Natural killer cell (primary cell): ENCODE measurements around the gene TAF4. TPM values are rescaled to one million over a fixed set of nuclear protein-coding genes. Genes with fewer than 3 reads are reported as not detected.
A peak's percentile ranks its signal among the peaks of the same experiment; 100 is the strongest.

Source experiments
- ATAC-seq, 3 donors: fragments of 150-1000 bp in 2 of 3; fragments of 200-7000 bp in 1 of 3; cut with Tn5 transposase; 1 replicate in 1 of 3; 2 replicates in 2 of 3; pipeline ENCODE4 v1.10.0; 2021; ENCODE audit warnings: mild to moderate bottlenecking in 2 of 3, moderate library complexity in 2 of 3
- DNase-seq, 2 donors: peaks; one replicate each; pipeline versions ENCODE4 v3.0.0 to v3.0.0-alpha.2; 2013 to 2021; ENCODE audit warnings: mixed read lengths in 1 of 2
- H3K27ac ChIP-seq: one replicate; pipeline ENCODE4 v1.5.1; 2013; ENCODE audit warnings: mild to moderate bottlenecking, low read length
- H3K27me3 ChIP-seq: one replicate; pipeline ENCODE4 v1.6.1; 2013; ENCODE audit warnings: low read length; ENCODE audit not compliant: control insufficient read depth, insufficient read depth
- H3K36me3 ChIP-seq: one replicate; pipeline ENCODE4 v1.6.1; 2013; ENCODE audit warnings: low read length; ENCODE audit not compliant: control insufficient read depth, insufficient read depth
- H3K4me1 ChIP-seq: one replicate; pipeline ENCODE4 v1.6.1; 2013; ENCODE audit warnings: low read length; ENCODE audit not compliant: control insufficient read depth, insufficient read depth
- H3K4me3 ChIP-seq: one replicate; pipeline ENCODE4 v1.5.1; 2013; ENCODE audit warnings: low read length
- H3K9me3 ChIP-seq: one replicate; pipeline ENCODE4 v1.6.1; 2013; ENCODE audit warnings: low read length; ENCODE audit not compliant: control insufficient read depth, insufficient read depth
- H3K27ac Mint-ChIP-seq, 2 donors: one replicate each; pipeline ENCODE4 v1.8.0; 2022; ENCODE audit warnings: mild to moderate bottlenecking in 2 of 2, mixed read lengths in 2 of 2, moderate library complexity in 1 of 2
- H3K27me3 Mint-ChIP-seq, 2 donors: one replicate each; pipeline ENCODE4 v1.8.0; 2022; ENCODE audit warnings: low read depth in 2 of 2, mixed read lengths in 2 of 2
- H3K36me3 Mint-ChIP-seq: one replicate; pipeline ENCODE4 v1.8.0; 2022; ENCODE audit warnings: mixed read lengths
- H3K4me1 Mint-ChIP-seq, 2 donors: one replicate each; pipeline ENCODE4 v1.8.0; 2022; ENCODE audit warnings: mixed read lengths in 2 of 2
- H3K4me3 Mint-ChIP-seq: one replicate; pipeline ENCODE4 v1.8.0; 2022; ENCODE audit warnings: mild to moderate bottlenecking, moderate library complexity, mixed read lengths
- H3K9me3 Mint-ChIP-seq, 2 donors: one replicate each; pipeline ENCODE4 v1.8.0; 2022; ENCODE audit warnings: mixed read lengths in 2 of 2
- WGBS: methylation state at CpG from one replicate; pipeline ENCODE4 v1.1.7; 2013; ENCODE audit warnings: missing lambda C conversion rate; ENCODE audit not compliant: insufficient coverage; 5-methylcytosine and 5-hydroxymethylcytosine counted together
- intact Hi-C: fragments of 100-400 bp; cut with micrococcal nuclease; formaldehyde crosslinking; loops from one replicate; pipeline ENCODE4 v1.14.2; 2022
- total RNA-seq, 4 donors: library from RNA; stranded (reverse); fragments of 120-200 nt in 1 of 4; gene quantifications; one replicate each; pipeline versions ENCODE4 v1.2.3 to v1.2.4, GENCODE V29; 2013 to 2022
- TF ChIP-seq, protein P1 (sequence below): fragments of 200-600 bp; IDR thresholded peaks from one replicate; pipeline ENCODE4 v1.8.0; 2022; ENCODE audit warnings: antibody characterized with exemption

TAF4 gene
- total RNA-seq, 3 donors from 2014 or later (not counting 1 experiment from before 2014, with no cell fraction given) = 30.0 to 35.1 (median 30.3) TPM

DNA sequence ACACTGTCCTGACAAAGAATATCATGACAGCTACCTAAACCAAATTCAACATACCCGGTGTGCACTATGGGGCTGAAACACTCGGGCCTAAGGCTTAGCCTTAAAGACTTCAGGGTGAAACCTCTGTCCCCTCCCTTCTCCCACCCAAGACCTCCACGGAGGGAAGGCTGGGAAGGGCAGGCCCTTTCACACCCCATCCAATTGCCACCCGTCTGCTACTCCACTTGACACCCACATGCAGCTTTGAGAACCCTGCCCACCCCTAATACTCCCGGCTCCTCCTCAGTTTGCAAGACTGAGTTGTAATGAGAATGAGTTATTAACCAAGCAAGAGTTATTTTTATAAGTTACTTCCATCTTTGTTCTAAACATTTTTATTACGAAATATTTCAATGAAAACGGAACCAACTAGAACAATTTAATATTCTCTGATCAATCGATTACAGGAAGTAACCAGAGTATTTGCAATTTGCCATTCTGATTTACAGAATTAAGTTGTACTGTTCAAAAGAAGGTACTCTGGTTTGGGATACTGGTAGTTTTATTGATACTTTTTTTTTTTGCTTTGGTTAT is 3.7 kb downstream of the TAF4 start:
- no peaks in the 10 kb centered on the region for H3K27me3 ChIP-seq
- no peak for DNase-seq
- no peak overlapping the region for H3K27ac ChIP-seq
- Mint-ChIP-seq H3K9me3 (no peaks in the 10 kb centered on the region), H3K4me1 (peaks cover 39 to 53% of the 10 kb centered on the region in 2 donors), H3K27me3 (no peaks in the 10 kb centered on the region), H3K27ac (peak overlapping the region in 1 of 2 donors; percentile 63), H3K4me3 (peak overlapping the region; percentile 76), H3K36me3 (no peaks in the 10 kb centered on the region)
- H3K4me3 ChIP-seq = no peak overlapping the region
- ATAC-seq = no peak
- 96% methylated on average over 4 of the region's 8 CpGs for WGBS
- H3K9me3 ChIP-seq = no peaks in the 10 kb centered on the region
- no peaks in the 10 kb centered on the region for H3K36me3 ChIP-seq
- TF ChIP-seq, protein P1, sequence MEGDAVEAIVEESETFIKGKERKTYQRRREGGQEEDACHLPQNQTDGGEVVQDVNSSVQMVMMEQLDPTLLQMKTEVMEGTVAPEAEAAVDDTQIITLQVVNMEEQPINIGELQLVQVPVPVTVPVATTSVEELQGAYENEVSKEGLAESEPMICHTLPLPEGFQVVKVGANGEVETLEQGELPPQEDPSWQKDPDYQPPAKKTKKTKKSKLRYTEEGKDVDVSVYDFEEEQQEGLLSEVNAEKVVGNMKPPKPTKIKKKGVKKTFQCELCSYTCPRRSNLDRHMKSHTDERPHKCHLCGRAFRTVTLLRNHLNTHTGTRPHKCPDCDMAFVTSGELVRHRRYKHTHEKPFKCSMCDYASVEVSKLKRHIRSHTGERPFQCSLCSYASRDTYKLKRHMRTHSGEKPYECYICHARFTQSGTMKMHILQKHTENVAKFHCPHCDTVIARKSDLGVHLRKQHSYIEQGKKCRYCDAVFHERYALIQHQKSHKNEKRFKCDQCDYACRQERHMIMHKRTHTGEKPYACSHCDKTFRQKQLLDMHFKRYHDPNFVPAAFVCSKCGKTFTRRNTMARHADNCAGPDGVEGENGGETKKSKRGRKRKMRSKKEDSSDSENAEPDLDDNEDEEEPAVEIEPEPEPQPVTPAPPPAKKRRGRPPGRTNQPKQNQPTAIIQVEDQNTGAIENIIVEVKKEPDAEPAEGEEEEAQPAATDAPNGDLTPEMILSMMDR = no peak
- intact Hi-C loops = no loop called here
- H3K4me1 ChIP-seq = peaks cover 33% of the 10 kb centered on the region

DNA sequence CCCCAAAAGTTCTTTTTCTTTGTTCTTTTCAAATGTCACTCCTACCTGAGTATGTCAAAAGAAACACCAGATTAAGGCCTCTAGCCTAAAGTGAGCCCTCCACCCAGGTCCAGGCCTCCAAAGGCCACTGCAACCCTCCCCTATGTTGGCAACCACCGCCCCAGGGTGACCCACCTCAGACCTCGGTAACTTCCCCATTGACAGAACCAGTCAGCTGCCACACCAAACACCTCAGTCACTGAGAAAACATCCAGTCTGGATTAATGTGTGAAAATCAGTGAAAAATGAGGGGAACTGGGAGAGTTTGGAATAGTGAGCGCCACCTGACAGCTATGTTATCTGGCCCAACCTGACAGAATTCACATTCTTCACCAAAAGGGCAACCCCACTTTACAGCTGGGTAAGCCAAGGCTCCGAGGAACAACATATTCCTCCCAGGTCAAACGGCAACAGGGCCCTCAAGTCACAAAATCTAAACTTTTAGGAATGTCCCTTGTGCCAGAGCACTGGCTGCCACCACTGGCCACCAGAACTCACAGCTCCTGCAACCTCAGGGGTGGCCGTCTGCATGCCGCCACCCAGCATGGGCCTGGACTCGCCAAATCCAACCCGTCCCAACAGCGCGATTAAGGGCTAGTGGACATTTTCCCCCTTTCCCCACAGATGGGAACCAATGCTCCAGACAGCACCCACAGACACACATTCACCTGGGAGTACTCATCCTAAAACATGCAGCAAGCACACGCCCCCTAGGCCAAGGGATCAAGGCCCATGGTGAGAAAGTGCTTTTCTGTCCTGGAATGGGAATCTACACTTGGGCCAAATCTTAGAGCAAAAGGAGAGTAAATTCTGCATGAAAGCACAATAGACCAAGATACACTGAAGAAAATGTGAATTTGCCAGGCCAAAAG is 4.8 kb downstream of the TAF4 start:
- Mint-ChIP-seq H3K4me3 (no peak overlapping the region), H3K9me3 (no peaks in the 10 kb centered on the region), H3K27me3 (no peaks in the 10 kb centered on the region), H3K27ac (peak overlapping the region in 1 of 2 donors; percentile 29), H3K4me1 (peaks cover 34 to 53% of the 10 kb centered on the region in 2 donors), H3K36me3 (no peaks in the 10 kb centered on the region)
- ATAC-seq (no peak), DNase-seq (no peak)
- TF ChIP-seq, protein P1 = no peak
- 95% methylated on average over 12 of the region's 12 CpGs for WGBS
- Histone ChIP-seq H3K4me3 (no peak overlapping the region), H3K4me1 (peaks cover 30% of the 10 kb centered on the region), H3K36me3 (no peaks in the 10 kb centered on the region), H3K27me3 (no peaks in the 10 kb centered on the region), H3K9me3 (no peaks in the 10 kb centered on the region), H3K27ac (no peak overlapping the region)
- intact Hi-C loops = no loop called here

DNA sequence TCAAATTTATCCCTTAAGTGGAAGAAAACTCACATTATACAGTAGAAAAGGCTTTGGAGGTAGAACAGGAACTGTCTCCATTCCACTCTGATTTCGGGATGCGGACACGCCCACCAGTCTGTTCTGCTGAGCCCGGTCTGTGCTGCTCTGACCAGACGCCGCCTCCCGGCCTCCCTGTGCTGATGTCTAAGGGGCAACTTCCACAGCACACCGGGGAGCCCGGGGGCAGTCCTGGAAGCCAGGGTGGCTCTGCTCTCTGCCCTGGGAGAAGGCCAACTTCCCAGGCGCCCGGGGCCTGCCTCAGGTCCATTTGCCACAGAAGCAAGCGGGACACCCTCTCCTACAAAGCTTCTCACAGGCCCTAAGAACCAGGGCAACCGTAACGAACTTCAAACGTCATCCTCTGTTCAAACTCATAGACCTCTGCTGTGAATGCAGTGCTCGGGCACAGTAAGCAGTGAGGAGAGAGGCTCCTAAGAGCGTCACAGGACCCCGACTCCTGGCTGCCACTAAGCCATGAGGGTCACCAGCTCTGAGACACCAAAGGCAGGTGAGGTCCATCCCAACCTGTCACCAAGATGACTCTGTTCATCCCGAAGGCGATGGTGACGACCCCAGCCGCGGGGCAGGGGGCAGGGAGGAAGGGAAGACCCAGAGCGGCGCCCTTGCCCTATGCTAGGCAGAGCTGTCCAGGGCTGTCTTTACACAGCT is 5.6 kb downstream of the TAF4 start:
- intact Hi-C loops = no loop called here
- H3K36me3 ChIP-seq = no peaks in the 10 kb centered on the region
- no peak overlapping the region for H3K4me3 Mint-ChIP-seq

More for the DNA sequence above, 5.6 kb downstream of the TAF4 start:
- TF ChIP-seq, protein P1 = no peak
- DNase-seq (no peak), ATAC-seq (no peak)
- Mint-ChIP-seq H3K9me3 (no peaks in the 10 kb centered on the region), H3K27ac (peak overlapping the region in 1 of 2 donors; percentile 29), H3K4me1 (peaks cover 40 to 61% of the 10 kb centered on the region in 2 donors), H3K27me3 (no peaks in the 10 kb centered on the region), H3K36me3 (no peaks in the 10 kb centered on the region)
- WGBS = 95% methylated on average over 25 of the region's 25 CpGs
- Histone ChIP-seq H3K27me3 (no peaks in the 10 kb centered on the region), H3K4me1 (peaks cover 30% of the 10 kb centered on the region), H3K9me3 (no peaks in the 10 kb centered on the region), H3K27ac (no peak overlapping the region), H3K4me3 (no peak overlapping the region)
